Measurements from ENCODE around the gene SPINT4.

- TF ChIP-seq CTCF (IDR thresholded peaks at IDR 0.05; ENCODE audit: low read depth, low read length, missing input control) (no peak), REST (IDR thresholded peaks at IDR 0.05) (no peak)
Observed at GRCh38 chr20:45772693-45773092, 50.5 kb downstream of the SPINT4 start.
